Astrocyte (in vitro differentiated cells and primary cell): ENCODE results near the gene ABCA4. TPM values are rescaled to one million over a fixed set of nuclear protein-coding genes. Genes with fewer than 3 reads are reported as not detected.
A peak's percentile ranks its signal among the peaks of the same experiment; 100 is the strongest.

Experiments used
- DNase-seq: peaks from one replicate; pipeline ENCODE4 v3.0.0-alpha.2; 2010; ENCODE audit warnings: low read depth
- FAIRE-seq: peaks from 2 replicates; lab custom pipeline; 2011; peaks lifted over from hg19 to GRCh38; lab: Jason Lieb, UNC
- H2AFZ ChIP-seq: 2 replicates; pipeline ENCODE4 v1.6.0; 2012; ENCODE audit warnings: low read depth, low read length, inconsistent platforms
- H3K27ac ChIP-seq: 2 replicates; pipeline ENCODE4 v1.5.1; 2011; ENCODE audit warnings: low read depth, low read length, inconsistent platforms
- H3K27me3 ChIP-seq: 2 replicates; pipeline ENCODE4 v1.6.0; 2011; ENCODE audit warnings: low read length, inconsistent platforms; ENCODE audit not compliant: insufficient read depth
- H3K36me3 ChIP-seq: 2 replicates; pipeline ENCODE4 v1.5.1; 2011; ENCODE audit warnings: low read length, inconsistent platforms; ENCODE audit not compliant: insufficient read depth
- H3K4me1 ChIP-seq: 2 replicates; pipeline ENCODE4 v1.5.1; 2011; ENCODE audit warnings: low read length, inconsistent platforms; ENCODE audit not compliant: insufficient read depth
- H3K4me2 ChIP-seq: 2 replicates; pipeline ENCODE4 v1.6.0; 2012; ENCODE audit warnings: low read length, inconsistent platforms
- H3K4me3 ChIP-seq: 2 replicates; pipeline ENCODE4 v1.5.1; 2011; ENCODE audit warnings: low read depth, mild to moderate bottlenecking, low read length, inconsistent platforms; ENCODE audit not compliant: insufficient read depth
- H3K79me2 ChIP-seq: 2 replicates; pipeline ENCODE4 v1.6.0; 2012; ENCODE audit warnings: mild to moderate bottlenecking, low read length, inconsistent platforms; ENCODE audit not compliant: insufficient read depth
- H3K9ac ChIP-seq: 2 replicates; pipeline ENCODE4 v1.6.0; 2012; ENCODE audit warnings: mild to moderate bottlenecking, low read length, inconsistent platforms
- H3K9me3 ChIP-seq: 2 replicates; pipeline ENCODE4 v1.5.1; 2012; ENCODE audit warnings: low read depth, mild to moderate bottlenecking, low read length, inconsistent platforms; ENCODE audit not compliant: insufficient read depth
- H4K20me1 ChIP-seq: 2 replicates; pipeline ENCODE4 v1.6.0; 2012; ENCODE audit warnings: low read length, inconsistent platforms; ENCODE audit not compliant: insufficient read depth
- H3K27ac Mint-ChIP-seq: one replicate; pipeline ENCODE4 v1.8.0; 2021; ENCODE audit warnings: mild to moderate bottlenecking, mixed read lengths; ENCODE audit not compliant: unreplicated experiment
- H3K27me3 Mint-ChIP-seq: one replicate; pipeline ENCODE4 v1.8.0; 2021; ENCODE audit warnings: low read depth, mixed read lengths; ENCODE audit not compliant: unreplicated experiment
- H3K36me3 Mint-ChIP-seq: one replicate; pipeline ENCODE4 v1.8.0; 2021; ENCODE audit warnings: low read depth, mixed read lengths; ENCODE audit not compliant: unreplicated experiment
- H3K4me1 Mint-ChIP-seq: one replicate; pipeline ENCODE4 v1.8.0; 2021; ENCODE audit warnings: low read depth, mixed read lengths; ENCODE audit not compliant: unreplicated experiment
- H3K4me3 Mint-ChIP-seq: one replicate; pipeline ENCODE4 v1.8.0; 2021; ENCODE audit warnings: mild to moderate bottlenecking, moderate library complexity, mixed read lengths; ENCODE audit not compliant: unreplicated experiment
- H3K9me3 Mint-ChIP-seq: one replicate; pipeline ENCODE4 v1.8.0; 2021; ENCODE audit warnings: mild to moderate bottlenecking, mixed read lengths; ENCODE audit not compliant: unreplicated experiment
- EZH2 ChIP-seq: IDR thresholded peaks from 2 replicates; pipeline ENCODE4 v1.6.1; 2012; ENCODE audit warnings: mild to moderate bottlenecking, low read length, inconsistent platforms; ENCODE audit not compliant: insufficient read depth
- total RNA-seq: library from RNA; stranded (reverse); gene quantifications from 2 replicates; pipeline ENCODE4 v1.2.1, GENCODE V29; 2021
- TF ChIP-seq, protein P1 (sequence below): IDR thresholded peaks from 2 replicates; pipeline ENCODE4 v1.5.1; 2011; ENCODE audit warnings: low read depth, mild to moderate bottlenecking, inconsistent platforms, low read length, moderate library complexity; ENCODE audit not compliant: insufficient read depth

Gene ABCA4
- total RNA-seq, 1 donor from 2014 or later: 0.20 TPM

DNA sequence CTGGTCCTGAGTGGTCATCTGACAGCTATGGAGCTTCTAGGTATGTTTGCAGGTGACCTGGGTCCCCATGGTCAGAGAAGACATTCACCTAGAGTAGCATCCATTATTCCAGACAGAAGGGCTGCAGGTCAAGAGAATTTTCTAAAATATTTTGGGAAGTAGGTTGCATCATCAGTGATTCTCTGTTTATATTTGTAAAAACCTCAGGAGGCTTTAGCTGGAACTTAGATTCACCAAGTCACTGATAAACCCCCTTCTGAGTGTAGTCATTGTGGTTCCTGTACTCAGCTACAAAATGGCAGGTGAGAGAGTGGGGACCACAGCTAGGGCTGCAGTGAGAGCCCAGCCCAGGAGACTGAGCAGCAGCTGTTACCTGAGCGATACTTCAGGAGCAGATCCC lies 78.6 kb downstream of the ABCA4 start:
- DNase-seq: no peak
- Histone ChIP-seq H4K20me1 (no peaks in the 10 kb centered on the region), H3K4me2 (no peak overlapping the region), H3K4me3 (no peak overlapping the region), H3K79me2 (no peaks in the 10 kb centered on the region), H3K9me3 (no peaks in the 10 kb centered on the region), H3K27me3 (no peaks in the 10 kb centered on the region), H2AFZ (no peak overlapping the region), H3K4me1 (peaks cover 32% of the 10 kb centered on the region), H3K9ac (no peak overlapping the region), H3K36me3 (no peaks in the 10 kb centered on the region), H3K27ac (no peak overlapping the region)
- no peak overlapping the region for H3K4me3 Mint-ChIP-seq
- FAIRE-seq: no peak
- no peaks in the 10 kb centered on the region for H3K9me3 Mint-ChIP-seq
- H3K4me1 Mint-ChIP-seq: peaks cover 21% of the 10 kb centered on the region
- no peaks in the 10 kb centered on the region for H3K36me3 Mint-ChIP-seq
- no peaks in the 10 kb centered on the region for H3K27me3 Mint-ChIP-seq
- TF ChIP-seq, protein P1, sequence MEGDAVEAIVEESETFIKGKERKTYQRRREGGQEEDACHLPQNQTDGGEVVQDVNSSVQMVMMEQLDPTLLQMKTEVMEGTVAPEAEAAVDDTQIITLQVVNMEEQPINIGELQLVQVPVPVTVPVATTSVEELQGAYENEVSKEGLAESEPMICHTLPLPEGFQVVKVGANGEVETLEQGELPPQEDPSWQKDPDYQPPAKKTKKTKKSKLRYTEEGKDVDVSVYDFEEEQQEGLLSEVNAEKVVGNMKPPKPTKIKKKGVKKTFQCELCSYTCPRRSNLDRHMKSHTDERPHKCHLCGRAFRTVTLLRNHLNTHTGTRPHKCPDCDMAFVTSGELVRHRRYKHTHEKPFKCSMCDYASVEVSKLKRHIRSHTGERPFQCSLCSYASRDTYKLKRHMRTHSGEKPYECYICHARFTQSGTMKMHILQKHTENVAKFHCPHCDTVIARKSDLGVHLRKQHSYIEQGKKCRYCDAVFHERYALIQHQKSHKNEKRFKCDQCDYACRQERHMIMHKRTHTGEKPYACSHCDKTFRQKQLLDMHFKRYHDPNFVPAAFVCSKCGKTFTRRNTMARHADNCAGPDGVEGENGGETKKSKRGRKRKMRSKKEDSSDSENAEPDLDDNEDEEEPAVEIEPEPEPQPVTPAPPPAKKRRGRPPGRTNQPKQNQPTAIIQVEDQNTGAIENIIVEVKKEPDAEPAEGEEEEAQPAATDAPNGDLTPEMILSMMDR: no peak
- no peak for TF ChIP-seq EZH2
- no peak overlapping the region for H3K27ac Mint-ChIP-seq

- Histone ChIP-seq H3K79me2 (no peaks in the 10 kb centered on the region), H3K27ac (no peak overlapping the region), H3K9ac (no peak overlapping the region), H3K4me1 (peaks cover 22% of the 10 kb centered on the region), H3K4me3 (no peak overlapping the region), H3K4me2 (no peak overlapping the region), H3K27me3 (no peaks in the 10 kb centered on the region), H3K36me3 (no peaks in the 10 kb centered on the region), H3K9me3 (no peaks in the 10 kb centered on the region), H2AFZ (no peak overlapping the region), H4K20me1 (no peaks in the 10 kb centered on the region)
- Mint-ChIP-seq H3K4me3 (no peak overlapping the region), H3K9me3 (no peaks in the 10 kb centered on the region), H3K36me3 (no peaks in the 10 kb centered on the region), H3K4me1 (peaks cover 19% of the 10 kb centered on the region), H3K27me3 (peaks cover 9% of the 10 kb centered on the region), H3K27ac (no peak overlapping the region)
- DNase-seq: peak; percentile 18
- FAIRE-seq: no peak
- no peak for TF ChIP-seq EZH2
- TF ChIP-seq, protein P1: no peak
Measured at GRCh38 chr1:94039871-94040569, 80.9 kb downstream of the ABCA4 start.

DNA sequence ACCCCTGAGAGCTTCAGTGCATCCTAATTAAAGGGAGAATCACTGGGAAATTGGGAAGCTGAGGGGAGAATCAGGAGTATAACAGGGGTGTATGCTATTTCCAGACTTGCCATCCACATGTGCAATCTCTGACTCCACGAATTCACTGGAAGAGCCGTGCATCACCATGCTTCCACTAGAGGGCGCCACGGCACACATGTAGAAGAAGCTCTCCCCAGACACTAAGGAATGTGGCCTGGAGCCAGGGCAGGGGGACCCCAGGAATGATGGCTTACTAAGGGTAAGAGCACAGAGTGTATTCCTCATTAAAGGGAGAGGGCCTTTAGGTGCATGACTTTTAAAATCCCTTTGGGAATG lies 81.5 kb downstream of the ABCA4 start:
- Mint-ChIP-seq H3K36me3 (no peaks in the 10 kb centered on the region), H3K27me3 (peaks cover 9% of the 10 kb centered on the region), H3K4me3 (no peak overlapping the region), H3K27ac (no peak overlapping the region), H3K9me3 (no peaks in the 10 kb centered on the region), H3K4me1 (peaks cover 19% of the 10 kb centered on the region)
- Histone ChIP-seq H3K9ac (no peak overlapping the region), H3K79me2 (no peaks in the 10 kb centered on the region), H3K27ac (no peak overlapping the region), H3K4me2 (no peak overlapping the region), H3K27me3 (no peaks in the 10 kb centered on the region), H2AFZ (no peak overlapping the region), H3K4me3 (no peak overlapping the region), H4K20me1 (no peaks in the 10 kb centered on the region), H3K36me3 (no peaks in the 10 kb centered on the region), H3K9me3 (no peaks in the 10 kb centered on the region), H3K4me1 (peaks cover 17% of the 10 kb centered on the region)
- TF ChIP-seq EZH2: no peak
- TF ChIP-seq, protein P1: peak; percentile 95
- FAIRE-seq (no peak), DNase-seq (peak; percentile 38)
